ENCODE measurements around the gene SDC3.
A peak's percentile ranks its signal among the peaks of the same experiment; 100 is the strongest.

The SDC3 gene

GRCh38 chr1:30905916-30906620 lies 2.5 kb downstream of the SDC3 start:
- Histone ChIP-seq H3K4me1 (ENCODE audit: control insufficient read depth in 1 of 2, insufficient read depth in 2 of 2, low read length in 2 of 2) (peaks cover 26 to 42% of the 10 kb centered on the region in 2 donors), H3K36me3 (ENCODE audit: control insufficient read depth in 1 of 2, insufficient read depth in 2 of 2, low read length in 2 of 2) (no peaks in the 10 kb centered on the region), H3K9me3 (ENCODE audit: control insufficient read depth in 1 of 2, low read length in 2 of 2) (no peaks in the 10 kb centered on the region), H3K9ac (ENCODE audit: low read depth in 1 of 2, low read length in 2 of 2) (no peak overlapping the region), H3K4me3 (ENCODE audit: low read depth in 1 of 2, low read length in 2 of 2) (no peak overlapping the region), H3K27ac (ENCODE audit: low read depth, low read length) (no peak overlapping the region), H3K27me3 (ENCODE audit: control insufficient read depth in 1 of 2, insufficient read depth in 2 of 2, low read length in 2 of 2) (peaks cover 9% of the 10 kb centered on the region in 2 donors)

- Histone ChIP-seq H3K27ac (ENCODE audit: low read depth, low read length) (no peak overlapping the region), H3K27me3 (ENCODE audit: control insufficient read depth in 1 of 2, insufficient read depth in 2 of 2, low read length in 2 of 2) (peaks cover 9% of the 10 kb centered on the region in 2 donors)
Observed at GRCh38 chr1:30905403-30905802, 3.2 kb downstream of the SDC3 start.

GRCh38 chr1:30904962-30905335 lies 3.6 kb downstream of the SDC3 start:
- Histone ChIP-seq H3K27ac (ENCODE audit: low read depth, low read length) (no peak overlapping the region), H3K4me1 (ENCODE audit: control insufficient read depth in 1 of 2, insufficient read depth in 2 of 2, low read length in 2 of 2) (peaks cover 20 to 37% of the 10 kb centered on the region in 2 donors), H3K9ac (ENCODE audit: low read depth in 1 of 2, low read length in 2 of 2) (no peak overlapping the region), H3K9me3 (ENCODE audit: control insufficient read depth in 1 of 2, low read length in 2 of 2) (no peaks in the 10 kb centered on the region), H3K4me3 (ENCODE audit: low read depth in 1 of 2, low read length in 2 of 2) (no peak overlapping the region), H3K27me3 (ENCODE audit: control insufficient read depth in 1 of 2, insufficient read depth in 2 of 2, low read length in 2 of 2) (peaks cover 9% of the 10 kb centered on the region in 2 donors), H3K36me3 (ENCODE audit: control insufficient read depth in 1 of 2, insufficient read depth in 2 of 2, low read length in 2 of 2) (no peaks in the 10 kb centered on the region)

More at GRCh38 chr1:30905403-30905802, 3.2 kb downstream of the SDC3 start:
- Histone ChIP-seq H3K36me3 (ENCODE audit: control insufficient read depth in 1 of 2, insufficient read depth in 2 of 2, low read length in 2 of 2) (no peaks in the 10 kb centered on the region), H3K9ac (ENCODE audit: low read depth in 1 of 2, low read length in 2 of 2) (no peak overlapping the region), H3K9me3 (ENCODE audit: control insufficient read depth in 1 of 2, low read length in 2 of 2) (no peaks in the 10 kb centered on the region), H3K4me3 (ENCODE audit: low read depth in 1 of 2, low read length in 2 of 2) (no peak overlapping the region), H3K4me1 (ENCODE audit: control insufficient read depth in 1 of 2, insufficient read depth in 2 of 2, low read length in 2 of 2) (peaks cover 23 to 37% of the 10 kb centered on the region in 2 donors)

- Histone ChIP-seq H3K27ac (ENCODE audit: low read depth, low read length) (no peak overlapping the region), H3K4me3 (ENCODE audit: low read depth in 1 of 2, low read length in 2 of 2) (no peak overlapping the region), H3K9ac (ENCODE audit: low read depth in 1 of 2, low read length in 2 of 2) (no peak overlapping the region), H3K4me1 (ENCODE audit: control insufficient read depth in 1 of 2, insufficient read depth in 2 of 2, low read length in 2 of 2) (peaks cover 17 to 31% of the 10 kb centered on the region in 2 donors), H3K36me3 (ENCODE audit: control insufficient read depth in 1 of 2, insufficient read depth in 2 of 2, low read length in 2 of 2) (no peaks in the 10 kb centered on the region), H3K9me3 (ENCODE audit: control insufficient read depth in 1 of 2, low read length in 2 of 2) (no peaks in the 10 kb centered on the region), H3K27me3 (ENCODE audit: control insufficient read depth in 1 of 2, insufficient read depth in 2 of 2, low read length in 2 of 2) (peaks cover 9% of the 10 kb centered on the region in 2 donors)
Observed at GRCh38 chr1:30904191-30904961, 4.2 kb downstream of the SDC3 start.

GRCh38 chr1:30903343-30904034 lies 5.1 kb downstream of the SDC3 start:
- no peak overlapping the region for H3K27ac ChIP-seq (ENCODE audit: low read depth, low read length)
- H3K9me3 ChIP-seq (ENCODE audit: control insufficient read depth in 1 of 2, low read length in 2 of 2) = no peaks in the 10 kb centered on the region
- H3K27me3 ChIP-seq (ENCODE audit: control insufficient read depth in 1 of 2, insufficient read depth in 2 of 2, low read length in 2 of 2) = peaks cover 9% of the 10 kb centered on the region in 2 donors
- no peak overlapping the region for H3K9ac ChIP-seq (ENCODE audit: low read depth in 1 of 2, low read length in 2 of 2)
- peaks cover 12 to 25% of the 10 kb centered on the region in 2 donors for H3K4me1 ChIP-seq (ENCODE audit: control insufficient read depth in 1 of 2, insufficient read depth in 2 of 2, low read length in 2 of 2)
- H3K4me3 ChIP-seq (ENCODE audit: low read depth in 1 of 2, low read length in 2 of 2) = no peak overlapping the region
- H3K36me3 ChIP-seq (ENCODE audit: control insufficient read depth in 1 of 2, insufficient read depth in 2 of 2, low read length in 2 of 2) = no peaks in the 10 kb centered on the region

GRCh38 chr1:30902593-30903290 lies 5.8 kb downstream of the SDC3 start:
- H3K9ac ChIP-seq (ENCODE audit: low read depth in 1 of 2, low read length in 2 of 2) = no peak overlapping the region
- no peaks in the 10 kb centered on the region for H3K36me3 ChIP-seq (ENCODE audit: control insufficient read depth in 1 of 2, insufficient read depth in 2 of 2, low read length in 2 of 2)
- no peaks in the 10 kb centered on the region for H3K9me3 ChIP-seq (ENCODE audit: control insufficient read depth in 1 of 2, low read length in 2 of 2)
- H3K27ac ChIP-seq (ENCODE audit: low read depth, low read length) = no peak overlapping the region
- H3K4me1 ChIP-seq (ENCODE audit: control insufficient read depth in 1 of 2, insufficient read depth in 2 of 2, low read length in 2 of 2) = peaks cover 12 to 25% of the 10 kb centered on the region in 2 donors
- H3K4me3 ChIP-seq (ENCODE audit: low read depth in 1 of 2, low read length in 2 of 2) = no peak overlapping the region
- H3K27me3 ChIP-seq (ENCODE audit: control insufficient read depth in 1 of 2, insufficient read depth in 2 of 2, low read length in 2 of 2) = peaks cover 9% of the 10 kb centered on the region in 2 donors

GRCh38 chr1:30901798-30902581 lies 6.6 kb downstream of the SDC3 start:
- no peak overlapping the region for H3K9ac ChIP-seq (ENCODE audit: low read depth in 1 of 2, low read length in 2 of 2)
- H3K4me1 ChIP-seq (ENCODE audit: control insufficient read depth in 1 of 2, insufficient read depth in 2 of 2, low read length in 2 of 2) = peaks cover 12 to 20% of the 10 kb centered on the region in 2 donors
- peaks cover 1 to 3% of the 10 kb centered on the region in 2 donors for H3K27me3 ChIP-seq (ENCODE audit: control insufficient read depth in 1 of 2, insufficient read depth in 2 of 2, low read length in 2 of 2)
- no peaks in the 10 kb centered on the region for H3K36me3 ChIP-seq (ENCODE audit: control insufficient read depth in 1 of 2, insufficient read depth in 2 of 2, low read length in 2 of 2)
- no peaks in the 10 kb centered on the region for H3K9me3 ChIP-seq (ENCODE audit: control insufficient read depth in 1 of 2, low read length in 2 of 2)
- no peak overlapping the region for H3K4me3 ChIP-seq (ENCODE audit: low read depth in 1 of 2, low read length in 2 of 2)
- H3K27ac ChIP-seq (ENCODE audit: low read depth, low read length) = peak overlapping the region; percentile 36

GRCh38 chr1:30900931-30901560 lies 7.5 kb downstream of the SDC3 start:
- Histone ChIP-seq H3K4me1 (ENCODE audit: control insufficient read depth in 1 of 2, insufficient read depth in 2 of 2, low read length in 2 of 2) (peaks cover 12 to 20% of the 10 kb centered on the region in 2 donors), H3K27ac (ENCODE audit: low read depth, low read length) (no peak overlapping the region), H3K9ac (ENCODE audit: low read depth in 1 of 2, low read length in 2 of 2) (no peak overlapping the region)

GRCh38 chr1:30900486-30900885 lies 8.1 kb downstream of the SDC3 start:
- H3K9me3 ChIP-seq (ENCODE audit: control insufficient read depth in 1 of 2, low read length in 2 of 2) = no peaks in the 10 kb centered on the region
- no peaks in the 10 kb centered on the region for H3K27me3 ChIP-seq (ENCODE audit: control insufficient read depth in 1 of 2, insufficient read depth in 2 of 2, low read length in 2 of 2)
- no peak overlapping the region for H3K27ac ChIP-seq (ENCODE audit: low read depth, low read length)
- no peak overlapping the region for H3K9ac ChIP-seq (ENCODE audit: low read depth in 1 of 2, low read length in 2 of 2)
- H3K4me3 ChIP-seq (ENCODE audit: low read depth in 1 of 2, low read length in 2 of 2) = no peak overlapping the region
- H3K4me1 ChIP-seq (ENCODE audit: control insufficient read depth in 1 of 2, insufficient read depth in 2 of 2, low read length in 2 of 2) = peaks cover 12 to 16% of the 10 kb centered on the region in 2 donors
- no peaks in the 10 kb centered on the region for H3K36me3 ChIP-seq (ENCODE audit: control insufficient read depth in 1 of 2, insufficient read depth in 2 of 2, low read length in 2 of 2)

More at GRCh38 chr1:30900931-30901560, 7.5 kb downstream of the SDC3 start:
- no peaks in the 10 kb centered on the region for H3K9me3 ChIP-seq (ENCODE audit: control insufficient read depth in 1 of 2, low read length in 2 of 2)
- no peaks in the 10 kb centered on the region for H3K27me3 ChIP-seq (ENCODE audit: control insufficient read depth in 1 of 2, insufficient read depth in 2 of 2, low read length in 2 of 2)
- H3K4me3 ChIP-seq (ENCODE audit: low read depth in 1 of 2, low read length in 2 of 2) = no peak overlapping the region
- H3K36me3 ChIP-seq (ENCODE audit: control insufficient read depth in 1 of 2, insufficient read depth in 2 of 2, low read length in 2 of 2) = no peaks in the 10 kb centered on the region
